Endothelial cell (in vitro differentiated cells): Measurements from ENCODE around the gene SLCO3A1. TPM values are rescaled to one million over a fixed set of nuclear protein-coding genes. Genes with fewer than 3 reads are reported as not detected.

Experiments
- DNase-seq: peaks from one replicate; pipeline ENCODE4 v3.0.0; 2021; ENCODE audit warnings: low spot score
- H3K27ac Mint-ChIP-seq: one replicate; pipeline ENCODE4 v1.8.0; 2021; ENCODE audit warnings: mixed read lengths, inconsistent platforms; ENCODE audit not compliant: unreplicated experiment
- H3K27me3 Mint-ChIP-seq: one replicate; pipeline ENCODE4 v1.8.0; 2021; ENCODE audit warnings: mild to moderate bottlenecking, moderate library complexity, mixed read lengths, inconsistent platforms; ENCODE audit not compliant: unreplicated experiment
- H3K36me3 Mint-ChIP-seq: one replicate; pipeline ENCODE4 v1.8.0; 2021; ENCODE audit warnings: mild to moderate bottlenecking, low read depth, mixed read lengths, inconsistent platforms; ENCODE audit not compliant: unreplicated experiment
- H3K4me1 Mint-ChIP-seq: one replicate; pipeline ENCODE4 v1.8.0; 2021; ENCODE audit warnings: mild to moderate bottlenecking, mixed read lengths, inconsistent platforms; ENCODE audit not compliant: unreplicated experiment
- H3K4me3 Mint-ChIP-seq: one replicate; pipeline ENCODE4 v1.8.0; 2021; ENCODE audit warnings: mild to moderate bottlenecking, mixed read lengths, inconsistent platforms; ENCODE audit not compliant: unreplicated experiment
- H3K9me3 Mint-ChIP-seq: one replicate; pipeline ENCODE4 v1.8.0; 2021; ENCODE audit warnings: mixed read lengths, inconsistent platforms; ENCODE audit not compliant: unreplicated experiment
- CTCF ChIP-seq: fragments of 200-600 bp; sonication (generic); IDR thresholded peaks from one replicate; pipeline ENCODE4 v1.5.0; 2021; ENCODE audit warnings: antibody characterized with exemption; ENCODE audit not compliant: unreplicated experiment
- total RNA-seq: library from RNA; stranded (reverse); fragmentation: NEBNext Ultra II Directional; extraction: Animal tissue kit (Norgen Biotek cat#: 25700); gene quantifications from one replicate; pipeline ENCODE4 v1.2.1, GENCODE V29; 2021; ENCODE audit not compliant: unreplicated experiment

SLCO3A1 gene
- total RNA-seq, 1 donor from 2014 or later, result 30.9 TPM

DNA sequence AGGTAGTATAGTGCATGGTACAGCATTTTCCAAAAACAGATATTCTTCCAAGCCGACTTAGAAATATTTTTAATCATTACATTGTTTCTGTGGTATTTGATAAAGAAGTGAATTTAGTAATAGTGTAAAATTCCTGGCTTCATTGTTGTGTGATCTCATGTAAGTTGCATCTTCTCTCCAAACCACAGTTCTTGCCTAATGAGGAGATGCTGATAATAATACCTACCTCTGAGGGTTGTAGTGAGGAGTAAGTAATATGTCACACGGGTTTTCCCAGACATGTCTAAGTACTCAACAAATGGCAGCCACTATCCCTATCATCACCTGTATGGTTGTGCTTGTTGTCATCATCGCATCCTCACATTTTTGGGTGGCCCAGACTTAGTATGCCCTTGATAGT, 167.3 kb downstream of the SLCO3A1 start:
- Mint-ChIP-seq H3K36me3 (no peaks in the 10 kb centered on the region), H3K9me3 (no peaks in the 10 kb centered on the region), H3K27me3 (peaks cover 9% of the 10 kb centered on the region), H3K4me3 (no peak overlapping the region), H3K27ac (no peak overlapping the region), H3K4me1 (peaks cover 14% of the 10 kb centered on the region)
- TF ChIP-seq CTCF, result no peak
- DNase-seq, result no peak

- Mint-ChIP-seq H3K27ac (no peak overlapping the region), H3K9me3 (no peaks in the 10 kb centered on the region), H3K27me3 (peaks cover 9% of the 10 kb centered on the region), H3K4me3 (no peak overlapping the region), H3K36me3 (no peaks in the 10 kb centered on the region), H3K4me1 (peaks cover 14% of the 10 kb centered on the region)
- no peak for TF ChIP-seq CTCF
- DNase-seq, result no peak
Measured at GRCh38 chr15:92021792-92022191, 168.3 kb downstream of the SLCO3A1 start.

DNA sequence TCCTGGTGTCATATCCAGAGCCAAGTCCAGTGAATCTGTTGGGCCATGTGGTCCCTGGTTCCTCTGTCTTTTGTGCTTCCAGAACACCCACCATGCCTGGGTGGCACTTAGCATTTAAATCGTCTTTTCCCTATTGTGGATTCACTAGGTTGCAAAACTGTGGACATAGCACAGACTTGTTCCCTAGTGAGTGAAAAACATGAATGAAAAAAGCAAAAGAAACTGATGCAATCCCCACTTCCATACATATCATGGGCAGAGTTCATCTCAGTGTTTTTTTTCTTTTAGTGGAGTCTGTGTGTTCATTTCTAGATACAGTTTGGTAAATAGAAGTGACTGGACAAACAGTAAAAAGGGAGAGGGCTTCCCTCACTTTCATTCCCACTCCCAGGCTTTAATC, 170.5 kb downstream of the SLCO3A1 start:
- H3K27me3 Mint-ChIP-seq, result peaks cover 1% of the 10 kb centered on the region
- H3K4me1 Mint-ChIP-seq, result peaks cover 23% of the 10 kb centered on the region
- H3K36me3 Mint-ChIP-seq, result no peaks in the 10 kb centered on the region
- DNase-seq, result no peak
- no peak overlapping the region for H3K27ac Mint-ChIP-seq
- no peak for TF ChIP-seq CTCF
- H3K9me3 Mint-ChIP-seq, result no peaks in the 10 kb centered on the region
- no peak overlapping the region for H3K4me3 Mint-ChIP-seq

DNA sequence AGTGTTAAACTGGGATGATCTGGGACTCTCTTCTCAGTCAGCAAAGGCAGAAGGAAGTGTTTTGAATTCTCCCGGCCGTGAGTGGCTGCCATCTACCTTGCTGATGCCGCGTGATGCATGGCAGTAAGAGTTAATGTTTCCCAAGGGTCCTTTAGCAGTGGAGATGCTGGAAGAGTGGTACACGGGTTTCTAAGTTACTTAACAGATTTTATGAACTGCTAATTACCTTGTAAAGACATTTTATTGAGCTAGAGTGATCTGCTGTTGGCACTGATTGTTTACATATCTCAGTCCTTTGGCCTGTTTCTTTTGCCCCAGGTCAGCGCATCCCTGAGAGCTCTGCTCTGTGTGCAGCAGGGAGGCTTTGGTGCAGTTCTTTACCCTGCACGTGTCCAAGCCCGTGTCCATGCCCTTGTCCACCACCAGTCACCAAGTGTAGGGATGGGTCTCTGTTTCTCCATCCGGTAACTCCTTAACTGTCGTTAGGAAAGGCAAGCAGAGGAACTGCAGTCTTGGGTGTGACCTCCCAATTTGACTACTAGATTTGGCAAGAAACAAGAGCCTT, 172.3 kb downstream of the SLCO3A1 start:
- Mint-ChIP-seq H3K27me3 (peaks cover 1% of the 10 kb centered on the region), H3K36me3 (no peaks in the 10 kb centered on the region), H3K4me1 (peaks cover 32% of the 10 kb centered on the region), H3K9me3 (no peaks in the 10 kb centered on the region), H3K27ac (no peak overlapping the region), H3K4me3 (no peak overlapping the region)
- TF ChIP-seq CTCF, result no peak
- no peak for DNase-seq

DNA sequence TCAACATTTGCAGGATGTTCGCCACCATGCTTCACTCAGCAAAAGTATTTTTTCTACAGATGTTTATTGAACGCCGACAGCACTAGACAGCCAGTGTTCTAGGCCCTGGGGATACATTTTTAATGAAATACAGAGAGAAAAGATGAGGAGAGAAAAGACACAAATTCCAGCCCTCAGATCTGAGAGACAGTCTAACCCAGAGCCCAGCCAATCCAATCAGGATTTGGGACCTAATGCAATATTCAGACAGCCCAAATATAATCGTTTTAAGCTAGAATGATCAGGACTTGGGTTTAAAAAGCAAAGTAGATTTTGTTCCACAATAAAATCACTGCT, 174.8 kb downstream of the SLCO3A1 start:
- H3K36me3 Mint-ChIP-seq, result no peaks in the 10 kb centered on the region
- no peak for TF ChIP-seq CTCF
- no peak overlapping the region for H3K4me3 Mint-ChIP-seq
- no peak overlapping the region for H3K27ac Mint-ChIP-seq
- peaks cover 20% of the 10 kb centered on the region for H3K4me1 Mint-ChIP-seq
- no peak for DNase-seq
- H3K9me3 Mint-ChIP-seq, result no peaks in the 10 kb centered on the region
- H3K27me3 Mint-ChIP-seq, result peaks cover 6% of the 10 kb centered on the region
